Subcutaneous abdominal adipose tissue (tissue), 5 donors: ENCODE results near the gene TLE6.
A peak's percentile ranks its signal among the peaks of the same experiment; 100 is the strongest.
"Not testable (repeated sequence)": the region's sequence is repeated elsewhere in the genome, so short reads cannot be mapped to it uniquely, and the experiment has no call there.

Experiments
- H3K27ac ChIP-seq: one replicate; pipeline ENCODE4 v1.7.0; 2013; ENCODE audit warnings: low read depth, mild to moderate bottlenecking, inconsistent platforms, low read length, moderate library complexity
- H3K27me3 ChIP-seq, 5 donors: one replicate each; pipeline ENCODE4 v1.7.0; 2013; ENCODE audit warnings: low read length in 5 of 5, inconsistent platforms in 1 of 5; ENCODE audit not compliant: control insufficient read depth in 5 of 5, insufficient read depth in 4 of 5
- H3K36me3 ChIP-seq, 5 donors: one replicate each; pipeline ENCODE4 v1.7.0; 2013; ENCODE audit warnings: low read length in 5 of 5; ENCODE audit not compliant: control insufficient read depth in 5 of 5, insufficient read depth in 5 of 5
- H3K4me1 ChIP-seq, 5 donors: one replicate each; pipeline ENCODE4 v1.7.0; 2013; ENCODE audit warnings: low read length in 5 of 5, mild to moderate bottlenecking in 3 of 5, moderate library complexity in 1 of 5; ENCODE audit not compliant: control insufficient read depth in 5 of 5, insufficient read depth in 5 of 5
- H3K4me3 ChIP-seq, 5 donors: one replicate each; pipeline ENCODE4 v1.7.0; 2013; ENCODE audit warnings: low read length in 5 of 5, low read depth in 1 of 5
- H3K9ac ChIP-seq, 5 donors: one replicate each; pipeline ENCODE4 v1.7.0; 2013; ENCODE audit warnings: low read length in 5 of 5, mild to moderate bottlenecking in 4 of 5, moderate library complexity in 3 of 5
- H3K9me3 ChIP-seq, 5 donors: one replicate each; pipeline ENCODE4 v1.7.0; 2013; ENCODE audit warnings: low read length in 5 of 5; ENCODE audit not compliant: control insufficient read depth in 5 of 5
- donor health status: healthy.
- donor health status: healthy.
- donor health status: healthy.
- donor health status: healthy.
- donor health status: healthy.

Gene TLE6

GRCh38 chr19:2977001-2977745, at the start of gene TLE6:
Gene TLE6, plus strand, starts transcription at chr19:2977564. Its CDS starts 670 bp downstream, at chr19:2978234.
- peak within 1 kb of the TSS in 3 of 5 donors; percentile 59 to 77 (median 68) for H3K9ac ChIP-seq

GRCh38 chr19:2933490-2933910, 43.9 kb upstream of the TLE6 start:
- Histone ChIP-seq H3K27me3 (no peaks in the 10 kb centered on the region), H3K9ac (no peak overlapping the region), H3K4me3 (peak overlapping the region; percentile 12 to 42 (median 37)), H3K9me3 (peaks cover 16 to 34% (median 28%) of the 10 kb centered on the region in 5 donors), H3K27ac (no peak overlapping the region), H3K36me3 (peaks cover 9 to 47% (median 34%) of the 10 kb centered on the region in 5 donors), H3K4me1 (peaks cover 0 to 4% (median 0%) of the 10 kb centered on the region in 5 donors)

More at GRCh38 chr19:2977001-2977745, at the start of gene TLE6:
- peaks cover 7 to 62% (median 56%) of the 10 kb centered on the region in 5 donors for H3K4me1 ChIP-seq
- H3K4me3 ChIP-seq, result peak within 1 kb of the TSS; percentile 66 to 84 (median 72)
- no peaks in the 10 kb centered on the region for H3K9me3 ChIP-seq
- H3K36me3 ChIP-seq, result no peaks in the 10 kb centered on the region
- H3K27me3 ChIP-seq, result no peaks in the 10 kb centered on the region
- H3K27ac ChIP-seq, result peak within 1 kb of the TSS; percentile 30

- H3K4me1 ChIP-seq, H3K27me3 ChIP-seq, H3K27ac ChIP-seq, H3K4me3 ChIP-seq, H3K9ac ChIP-seq: not testable (repeated sequence)
- Histone ChIP-seq H3K9me3 (peaks cover 16 to 31% (median 27%) of the 10 kb centered on the region in 5 donors), H3K36me3 (peaks cover 9 to 55% (median 43%) of the 10 kb centered on the region in 5 donors)
Measured at GRCh38 chr19:2935863-2936262, 41.5 kb upstream of the TLE6 start.

- no peaks in the 10 kb centered on the region for H3K27me3 ChIP-seq
- peaks cover 0 to 23% (median 18%) of the 10 kb centered on the region in 5 donors for H3K4me1 ChIP-seq
- H3K9me3 ChIP-seq, result no peaks in the 10 kb centered on the region
- H3K36me3 ChIP-seq, result peaks cover 0 to 15% (median 11%) of the 10 kb centered on the region in 5 donors
- no peak overlapping the region for H3K27ac ChIP-seq
- no peak overlapping the region for H3K4me3 ChIP-seq
- no peak overlapping the region for H3K9ac ChIP-seq
Measured at GRCh38 chr19:2942928-2943640, 34.3 kb upstream of the TLE6 start.

DNA sequence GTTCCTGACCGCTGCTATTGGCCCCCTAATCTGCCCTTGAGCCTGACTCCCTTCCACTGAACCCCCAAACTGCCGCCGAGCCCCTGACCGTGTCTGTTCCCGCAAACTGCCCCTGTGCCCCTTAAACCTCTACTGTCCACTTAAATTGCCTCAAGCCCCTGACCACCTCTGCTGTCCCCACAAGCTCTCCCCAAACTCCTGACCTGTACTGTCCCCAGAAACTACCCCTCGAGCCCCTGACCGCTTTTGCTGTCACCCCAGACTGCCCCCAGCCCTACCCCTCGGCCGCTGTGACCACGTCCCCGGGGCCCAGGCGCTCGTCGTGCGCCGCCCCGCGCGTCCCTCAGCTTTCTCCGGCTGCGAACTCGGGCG, 33.0 kb upstream of the TLE6 start:
- Histone ChIP-seq H3K4me3 (peak overlapping the region; percentile 77 to 91 (median 86)), H3K27ac (peak overlapping the region; percentile 86), H3K27me3 (no peaks in the 10 kb centered on the region), H3K36me3 (peaks cover 0 to 4% (median 2%) of the 10 kb centered on the region in 5 donors), H3K4me1 (peaks cover 2 to 29% (median 24%) of the 10 kb centered on the region in 5 donors), H3K9me3 (no peaks in the 10 kb centered on the region), H3K9ac (peak overlapping the region in 4 of 5 donors; percentile 87 to 88 (median 88))

- Histone ChIP-seq H3K4me3 (peak within 1 kb of the TSS; percentile 77 to 91 (median 86)), H3K27ac (peak within 1 kb of the TSS; percentile 86), H3K9ac (peak within 1 kb of the TSS in 4 of 5 donors; percentile 87 to 90 (median 88)), H3K9me3 (no peaks in the 10 kb centered on the region), H3K36me3 (no peaks in the 10 kb centered on the region), H3K27me3 (no peaks in the 10 kb centered on the region), H3K4me1 (peaks cover 5 to 34% (median 30%) of the 10 kb centered on the region in 5 donors)
Measured at GRCh38 chr19:2944775-2945574, 32.4 kb upstream of the TLE6 start, which contains the start of gene ZNF77. Gene ZNF77, minus strand, starts transcription at chr19:2944971. Its CDS starts 131 bp downstream, at chr19:2944840.

GRCh38 chr19:2945575-2946184, 31.7 kb upstream of the TLE6 start:
- H3K36me3 ChIP-seq, result no peaks in the 10 kb centered on the region
- H3K27ac ChIP-seq, result peak overlapping the region; percentile 86
- peaks cover 6 to 37% (median 31%) of the 10 kb centered on the region in 5 donors for H3K4me1 ChIP-seq
- H3K9me3 ChIP-seq, result no peaks in the 10 kb centered on the region
- peak overlapping the region; percentile 57 to 91 (median 86) for H3K4me3 ChIP-seq
- H3K9ac ChIP-seq, result peak overlapping the region in 4 of 5 donors; percentile 73 to 90 (median 82)
- no peaks in the 10 kb centered on the region for H3K27me3 ChIP-seq

DNA sequence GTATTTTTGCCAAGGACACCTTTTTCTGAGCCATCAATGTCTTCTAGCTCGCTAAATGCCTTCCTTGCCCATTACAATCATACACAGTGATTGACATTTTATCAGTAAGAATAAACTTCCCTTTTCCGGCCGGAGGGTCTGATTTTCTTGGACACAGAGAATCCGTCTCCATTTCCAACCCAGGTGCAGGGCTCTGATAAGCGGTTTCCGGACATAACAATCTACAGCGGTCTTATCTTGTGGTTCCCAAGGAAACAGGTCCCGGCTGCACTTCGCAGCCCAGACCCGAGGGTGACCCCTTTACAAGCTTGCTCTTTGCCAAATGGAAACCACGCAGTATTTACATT, 27.5 kb upstream of the TLE6 start:
- H3K9ac ChIP-seq, result peak overlapping the region; percentile 80 to 98 (median 96)
- H3K27me3 ChIP-seq, result no peaks in the 10 kb centered on the region
- H3K4me3 ChIP-seq, result peak overlapping the region; percentile 89 to 98 (median 96)
- no peaks in the 10 kb centered on the region for H3K36me3 ChIP-seq
- H3K9me3 ChIP-seq, result no peaks in the 10 kb centered on the region
- H3K4me1 ChIP-seq, result peaks cover 6 to 30% (median 28%) of the 10 kb centered on the region in 5 donors
- peak overlapping the region; percentile 94 for H3K27ac ChIP-seq
